MM.1S (cell line): ENCODE data around the gene ZNF575.

Source experiments
- EZH2 ChIP-seq: fragments of 300-600 bp; sonication (generic); optimal IDR thresholded peaks from 2 replicates; pipeline ENCODE3; 2017; ENCODE audit warnings: low read depth, mild to moderate bottlenecking, antibody characterized with exemption, low read length, mixed read lengths
- EZH2phosphoT487 ChIP-seq: fragments of 300-600 bp; sonication (generic); IDR thresholded peaks from 2 replicates; pipeline ENCODE4 v1.6.1; 2018; ENCODE audit warnings: antibody characterized with exemption, low read length

DNA sequence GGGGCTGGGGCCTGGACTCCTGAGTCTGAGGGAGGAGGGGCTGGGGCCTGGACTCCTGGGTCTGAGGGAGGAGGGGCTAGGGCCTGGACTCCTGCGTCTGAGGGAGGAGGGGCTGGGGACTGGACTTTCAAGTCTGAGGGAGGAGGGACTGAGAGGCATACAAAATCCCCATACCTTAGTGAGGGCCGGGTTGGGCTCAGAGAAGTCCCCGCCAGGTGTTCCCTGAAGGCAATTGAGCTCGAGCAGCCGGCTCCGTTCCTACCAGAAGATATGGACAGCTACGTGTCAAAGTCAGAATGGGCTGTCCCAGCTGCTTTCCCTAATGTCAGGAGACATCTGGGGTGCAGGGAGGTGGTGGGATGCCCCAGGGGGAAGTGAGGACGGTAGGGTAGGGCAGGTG lies 37.9 kb upstream of the ZNF575 start:
- no peak for TF ChIP-seq EZH2
- no peak for TF ChIP-seq EZH2phosphoT487
